ENCODE data around the gene ZNF547.
"Not testable (repeated sequence)": the region's sequence is repeated elsewhere in the genome, so short reads cannot be mapped to it uniquely, and the experiment has no call there.

ZNF547 gene

DNA sequence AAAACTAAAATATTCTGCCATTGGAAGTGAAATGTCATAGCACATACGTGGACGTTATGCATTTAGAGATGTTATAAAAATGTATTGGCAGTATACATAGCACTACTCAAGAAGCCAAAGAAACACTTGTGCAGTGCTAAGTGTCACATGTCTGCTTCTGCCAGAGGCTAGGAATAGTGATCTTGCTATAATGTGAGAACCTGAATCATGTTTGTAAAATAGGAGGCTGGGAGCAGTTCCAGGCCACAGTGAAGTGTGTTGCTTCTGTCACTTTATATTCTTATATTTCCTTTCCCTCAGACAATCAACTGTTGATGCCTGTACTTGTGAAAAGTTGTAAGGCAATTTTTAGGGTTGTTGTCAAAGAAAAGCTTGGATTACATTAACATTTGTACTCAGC lies 3.4 kb downstream of the ZNF547 start:
- no peak overlapping the region for H3K27ac ChIP-seq (ENCODE audit: low read length)
- no peak overlapping the region for H3K4me3 ChIP-seq (ENCODE audit: low read length in 2 of 2)
- H3K9ac ChIP-seq (ENCODE audit: low read length in 2 of 2), result no peak overlapping the region
- no peaks in the 10 kb centered on the region for H3K9me3 ChIP-seq (ENCODE audit: control insufficient read depth in 2 of 2, low read length in 2 of 2)
- H3K4me1 ChIP-seq (ENCODE audit: control insufficient read depth, insufficient read depth, low read length), result peaks cover 9% of the 10 kb centered on the region
- H3K27me3 ChIP-seq (ENCODE audit: control insufficient read depth in 1 of 2, insufficient read depth in 2 of 2, low read length in 2 of 2), result no peaks in the 10 kb centered on the region
- H3K36me3 ChIP-seq (ENCODE audit: control insufficient read depth in 2 of 2, insufficient read depth in 2 of 2, low read length in 2 of 2), result peaks cover 2 to 5% of the 10 kb centered on the region in 2 donors

GRCh38 chr19:57374179-57374578 lies 10.8 kb downstream of the ZNF547 start:
- Histone ChIP-seq H3K27me3 (ENCODE audit: control insufficient read depth in 1 of 2, insufficient read depth in 2 of 2, low read length in 2 of 2) (no peaks in the 10 kb centered on the region), H3K36me3 (ENCODE audit: control insufficient read depth in 2 of 2, insufficient read depth in 2 of 2, low read length in 2 of 2) (peaks cover 40 to 41% of the 10 kb centered on the region in 2 donors), H3K9ac (ENCODE audit: low read length in 2 of 2) (no peak overlapping the region), H3K4me3 (ENCODE audit: low read length in 2 of 2) (no peak overlapping the region), H3K27ac (ENCODE audit: low read length) (no peak overlapping the region), H3K4me1 (ENCODE audit: control insufficient read depth, insufficient read depth, low read length) (no peaks in the 10 kb centered on the region), H3K9me3 (ENCODE audit: control insufficient read depth in 2 of 2, low read length in 2 of 2) (peaks cover 12 to 24% of the 10 kb centered on the region in 2 donors)

DNA sequence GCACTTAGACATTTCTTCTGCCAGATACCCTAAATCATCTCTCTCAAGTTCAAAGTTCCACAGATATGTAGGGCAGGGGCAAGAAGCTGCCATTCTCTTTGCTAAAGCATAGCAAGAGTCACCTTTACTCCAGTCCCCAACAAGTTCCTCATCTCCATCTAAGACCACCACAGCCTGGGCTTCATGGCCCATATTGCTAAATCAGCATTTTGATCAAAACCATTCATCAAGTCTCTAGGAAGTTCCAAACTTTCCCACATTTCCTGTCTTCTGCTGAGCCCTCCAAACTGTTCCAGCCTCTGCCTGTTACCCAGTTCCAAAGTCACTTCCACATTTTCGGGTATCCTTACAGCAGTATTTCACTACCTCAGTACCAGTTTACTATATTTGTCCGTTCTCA lies 11.3 kb downstream of the ZNF547 start:
- not testable (repeated sequence) for H3K27me3 ChIP-seq (ENCODE audit: control insufficient read depth in 1 of 2, insufficient read depth in 2 of 2, low read length in 2 of 2); H3K4me1 ChIP-seq (ENCODE audit: control insufficient read depth, insufficient read depth, low read length); H3K9ac ChIP-seq (ENCODE audit: low read length in 2 of 2); H3K27ac ChIP-seq (ENCODE audit: low read length); H3K4me3 ChIP-seq (ENCODE audit: low read length in 2 of 2)
- H3K36me3 ChIP-seq (ENCODE audit: control insufficient read depth in 2 of 2, insufficient read depth in 2 of 2, low read length in 2 of 2), result peaks cover 40 to 41% of the 10 kb centered on the region in 2 donors
- H3K9me3 ChIP-seq (ENCODE audit: control insufficient read depth in 2 of 2, low read length in 2 of 2), result peaks cover 12 to 24% of the 10 kb centered on the region in 2 donors

- Histone ChIP-seq H3K9ac (ENCODE audit: low read length in 2 of 2) (no peak overlapping the region), H3K9me3 (ENCODE audit: control insufficient read depth in 2 of 2, low read length in 2 of 2) (peaks cover 12 to 24% of the 10 kb centered on the region in 2 donors), H3K27me3 (ENCODE audit: control insufficient read depth in 1 of 2, insufficient read depth in 2 of 2, low read length in 2 of 2) (no peaks in the 10 kb centered on the region), H3K27ac (ENCODE audit: low read length) (no peak overlapping the region), H3K4me1 (ENCODE audit: control insufficient read depth, insufficient read depth, low read length) (peaks cover 6% of the 10 kb centered on the region), H3K36me3 (ENCODE audit: control insufficient read depth in 2 of 2, insufficient read depth in 2 of 2, low read length in 2 of 2) (peaks cover 40 to 41% of the 10 kb centered on the region in 2 donors), H3K4me3 (ENCODE audit: low read length in 2 of 2) (no peak overlapping the region)
These were observed 12.8 kb downstream of the ZNF547 start for GRCh38 chr19:57376151-57376550.

DNA sequence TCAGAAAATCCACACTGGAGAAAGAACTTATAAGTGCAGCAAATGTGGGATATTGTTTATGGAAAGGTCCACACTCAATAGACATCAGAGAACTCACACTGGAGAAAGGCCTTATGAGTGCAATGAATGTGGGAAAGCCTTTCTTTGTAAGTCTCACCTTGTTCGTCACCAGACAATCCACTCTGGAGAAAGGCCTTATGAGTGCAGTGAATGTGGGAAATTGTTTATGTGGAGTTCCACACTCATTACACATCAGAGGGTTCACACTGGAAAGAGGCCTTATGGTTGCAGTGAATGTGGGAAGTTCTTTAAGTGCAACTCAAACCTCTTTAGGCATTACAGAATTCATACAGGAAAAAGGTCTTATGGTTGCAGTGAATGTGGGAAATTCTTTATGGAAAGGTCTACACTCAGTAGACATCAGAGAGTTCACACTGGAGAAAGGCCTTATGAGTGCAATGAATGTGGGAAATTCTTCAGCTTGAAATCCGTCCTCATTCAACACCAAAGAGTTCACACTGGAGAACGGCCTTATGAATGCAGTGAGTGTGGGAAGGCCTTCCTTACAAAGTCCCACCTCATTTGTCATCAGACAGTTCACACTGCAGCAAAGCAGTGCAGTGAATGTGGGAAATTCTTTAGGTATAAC lies 14.3 kb downstream of the ZNF547 start:
- Histone ChIP-seq H3K27me3 (ENCODE audit: control insufficient read depth in 1 of 2, insufficient read depth in 2 of 2, low read length in 2 of 2) (no peaks in the 10 kb centered on the region), H3K9ac (ENCODE audit: low read length in 2 of 2) (no peak overlapping the region), H3K27ac (ENCODE audit: low read length) (no peak overlapping the region), H3K36me3 (ENCODE audit: control insufficient read depth in 2 of 2, insufficient read depth in 2 of 2, low read length in 2 of 2) (peaks cover 27 to 32% of the 10 kb centered on the region in 2 donors), H3K4me1 (ENCODE audit: control insufficient read depth, insufficient read depth, low read length) (peaks cover 6% of the 10 kb centered on the region), H3K9me3 (ENCODE audit: control insufficient read depth in 2 of 2, low read length in 2 of 2) (peaks cover 12 to 21% of the 10 kb centered on the region in 2 donors), H3K4me3 (ENCODE audit: low read length in 2 of 2) (no peak overlapping the region)

DNA sequence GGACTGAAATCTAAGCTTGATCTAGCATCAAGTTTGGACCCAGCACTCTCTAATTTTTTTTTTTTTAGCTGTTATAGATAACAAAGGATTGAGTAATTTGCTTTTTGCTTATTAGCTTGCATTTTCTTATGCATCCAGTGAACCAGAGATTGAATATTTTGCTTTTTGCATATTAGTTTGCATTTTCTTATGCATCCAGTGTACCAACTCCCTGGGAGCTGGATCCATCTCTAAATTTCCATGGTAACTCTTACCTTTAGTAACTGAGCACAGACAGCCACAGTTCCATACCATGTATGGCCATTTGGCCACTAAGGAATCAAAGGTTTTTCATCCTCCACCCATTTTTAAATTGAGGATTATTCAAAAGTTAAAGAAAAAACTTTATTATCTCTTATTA lies 17.6 kb downstream of the ZNF547 start:
- Histone ChIP-seq H3K4me3 (ENCODE audit: low read length in 2 of 2) (no peak overlapping the region), H3K27ac (ENCODE audit: low read length) (no peak overlapping the region), H3K9me3 (ENCODE audit: control insufficient read depth in 2 of 2, low read length in 2 of 2) (peaks cover 12 to 17% of the 10 kb centered on the region in 2 donors), H3K9ac (ENCODE audit: low read length in 2 of 2) (no peak overlapping the region), H3K27me3 (ENCODE audit: control insufficient read depth in 1 of 2, insufficient read depth in 2 of 2, low read length in 2 of 2) (no peaks in the 10 kb centered on the region), H3K4me1 (ENCODE audit: control insufficient read depth, insufficient read depth, low read length) (peaks cover 6% of the 10 kb centered on the region), H3K36me3 (ENCODE audit: control insufficient read depth in 2 of 2, insufficient read depth in 2 of 2, low read length in 2 of 2) (peaks cover 14 to 18% of the 10 kb centered on the region in 2 donors)

DNA sequence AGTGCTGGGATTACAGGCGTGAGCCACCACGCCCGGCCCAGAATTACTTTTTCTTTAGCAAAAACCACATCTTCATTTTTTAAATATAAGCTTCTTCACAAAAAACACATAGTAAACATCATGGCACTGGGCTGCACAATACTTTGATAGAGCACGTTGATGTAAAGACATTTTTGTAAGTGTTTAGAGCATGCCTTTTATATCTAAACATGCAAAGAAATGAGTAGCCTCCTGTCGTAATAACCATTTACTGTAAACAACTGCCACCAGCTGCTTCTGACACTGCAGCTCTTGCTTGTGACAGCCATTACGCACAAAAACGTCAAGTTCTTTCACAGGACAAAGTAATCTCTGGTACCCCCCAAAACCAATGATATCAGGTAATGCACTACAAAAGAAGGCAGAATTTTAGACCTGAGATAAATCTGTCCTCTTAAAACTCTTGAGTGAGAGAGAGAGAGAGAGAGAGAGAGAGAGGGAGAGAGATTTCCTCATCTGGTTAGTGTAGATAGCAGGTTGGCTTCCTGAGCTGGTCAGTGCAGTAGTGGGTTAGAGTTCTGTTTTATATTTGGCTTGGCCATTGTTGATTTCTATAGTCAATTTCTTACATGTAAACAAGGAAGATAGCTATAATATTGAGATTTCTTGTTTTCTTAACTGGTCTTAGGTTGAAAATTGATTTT lies 19.6 kb downstream of the ZNF547 start:
- Histone ChIP-seq H3K4me3 (ENCODE audit: low read length in 2 of 2) (no peak overlapping the region), H3K9me3 (ENCODE audit: control insufficient read depth in 2 of 2, low read length in 2 of 2) (peaks cover 5 to 6% of the 10 kb centered on the region in 2 donors), H3K36me3 (ENCODE audit: control insufficient read depth in 2 of 2, insufficient read depth in 2 of 2, low read length in 2 of 2) (peaks cover 3% of the 10 kb centered on the region in 2 donors), H3K4me1 (ENCODE audit: control insufficient read depth, insufficient read depth, low read length) (peaks cover 6% of the 10 kb centered on the region), H3K9ac (ENCODE audit: low read length in 2 of 2) (no peak overlapping the region), H3K27ac (ENCODE audit: low read length) (no peak overlapping the region), H3K27me3 (ENCODE audit: control insufficient read depth in 1 of 2, insufficient read depth in 2 of 2, low read length in 2 of 2) (no peaks in the 10 kb centered on the region)

DNA sequence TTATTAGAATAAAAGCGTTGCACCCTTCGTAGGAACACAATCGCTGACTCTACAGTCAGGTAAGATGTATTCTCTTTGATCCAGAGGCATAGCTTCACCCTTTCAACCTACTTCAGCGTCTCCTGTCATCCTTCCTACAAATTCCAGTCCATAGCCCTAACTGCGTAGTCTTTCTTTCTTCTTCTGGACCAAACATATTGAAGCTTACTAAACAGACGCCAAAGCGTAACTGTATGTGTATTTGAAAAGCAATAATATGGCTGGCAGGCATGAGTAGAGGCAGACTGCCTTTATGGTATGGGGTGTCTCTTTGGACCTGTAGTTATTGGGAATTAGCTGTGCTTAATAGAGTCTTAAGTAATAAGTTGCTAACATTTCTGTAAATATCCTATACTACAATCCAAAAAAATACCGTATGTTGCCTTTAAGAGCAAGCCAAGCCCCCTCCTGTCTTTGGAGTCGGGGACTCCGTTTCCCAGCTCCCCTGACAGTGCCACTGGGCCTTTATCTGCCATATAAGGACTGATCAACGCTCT lies 25.9 kb downstream of the ZNF547 start:
- H3K27ac ChIP-seq (ENCODE audit: low read length), result peak overlapping the region; percentile 92
- H3K27me3 ChIP-seq (ENCODE audit: control insufficient read depth in 1 of 2, insufficient read depth in 2 of 2, low read length in 2 of 2), result no peaks in the 10 kb centered on the region
- peak overlapping the region; percentile 95 to 97 for H3K4me3 ChIP-seq (ENCODE audit: low read length in 2 of 2)
- no peaks in the 10 kb centered on the region for H3K4me1 ChIP-seq (ENCODE audit: control insufficient read depth, insufficient read depth, low read length)
- H3K9ac ChIP-seq (ENCODE audit: low read length in 2 of 2), result peak overlapping the region; percentile 98 to 99
- H3K36me3 ChIP-seq (ENCODE audit: control insufficient read depth in 2 of 2, insufficient read depth in 2 of 2, low read length in 2 of 2), result peaks cover 4 to 5% of the 10 kb centered on the region in 2 donors
- no peaks in the 10 kb centered on the region for H3K9me3 ChIP-seq (ENCODE audit: control insufficient read depth in 2 of 2, low read length in 2 of 2)

- peak within 1 kb of the TSS; percentile 95 to 97 for H3K4me3 ChIP-seq (ENCODE audit: low read length in 2 of 2)
- peaks cover 8 to 9% of the 10 kb centered on the region in 2 donors for H3K36me3 ChIP-seq (ENCODE audit: control insufficient read depth in 2 of 2, insufficient read depth in 2 of 2, low read length in 2 of 2)
- H3K9ac ChIP-seq (ENCODE audit: low read length in 2 of 2), result peak within 1 kb of the TSS; percentile 98 to 99
- H3K9me3 ChIP-seq (ENCODE audit: control insufficient read depth in 2 of 2, low read length in 2 of 2), result no peaks in the 10 kb centered on the region
- H3K27me3 ChIP-seq (ENCODE audit: control insufficient read depth in 1 of 2, insufficient read depth in 2 of 2, low read length in 2 of 2), result no peaks in the 10 kb centered on the region
- H3K27ac ChIP-seq (ENCODE audit: low read length), result peak within 1 kb of the TSS; percentile 92
- no peaks in the 10 kb centered on the region for H3K4me1 ChIP-seq (ENCODE audit: control insufficient read depth, insufficient read depth, low read length)
These were observed 26.6 kb downstream of the ZNF547 start, which contains the start of gene ZNF548 for GRCh38 chr19:57389730-57390598. TSS of gene ZNF548 (plus strand) at chr19:57389854. CDS start at chr19:57390100, 246 bp downstream.

DNA sequence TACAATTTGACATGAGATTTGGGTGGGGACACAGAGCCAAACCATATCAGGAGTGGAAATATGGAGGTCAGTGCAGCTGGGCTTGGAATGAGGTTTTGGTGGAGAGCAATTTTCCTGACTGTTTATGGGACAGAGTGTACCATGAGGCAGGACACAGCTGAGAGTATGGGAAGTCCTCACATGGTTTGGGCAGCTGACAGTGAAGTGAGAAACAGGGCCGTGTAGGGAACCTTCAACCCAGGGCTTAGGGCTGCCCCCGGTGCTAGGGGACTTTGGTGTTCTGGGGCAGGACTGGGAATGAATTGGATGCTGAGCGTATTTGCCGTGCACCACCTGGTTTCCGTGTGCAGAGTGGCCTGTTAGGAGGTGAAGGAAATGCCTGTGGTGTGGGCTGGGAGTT lies 32.4 kb downstream of the ZNF547 start:
- Histone ChIP-seq H3K9me3 (ENCODE audit: control insufficient read depth in 2 of 2, low read length in 2 of 2) (peaks cover 19 to 22% of the 10 kb centered on the region in 2 donors), H3K27ac (ENCODE audit: low read length) (no peak overlapping the region), H3K36me3 (ENCODE audit: control insufficient read depth in 2 of 2, insufficient read depth in 2 of 2, low read length in 2 of 2) (peaks cover 47% of the 10 kb centered on the region in 2 donors), H3K4me1 (ENCODE audit: control insufficient read depth, insufficient read depth, low read length) (no peaks in the 10 kb centered on the region), H3K9ac (ENCODE audit: low read length in 2 of 2) (no peak overlapping the region), H3K27me3 (ENCODE audit: control insufficient read depth in 1 of 2, insufficient read depth in 2 of 2, low read length in 2 of 2) (no peaks in the 10 kb centered on the region), H3K4me3 (ENCODE audit: low read length in 2 of 2) (no peak overlapping the region)

Measured in stomach smooth muscle (tissue), 2 donors.